Ovary (tissue), 3 donors: ENCODE results near the gene PTOV1.

Experiments
- CTCF ChIP-seq, 3 donors: fragments of 450-650 bp in 2 of 3; fragments of 200-600 bp in 1 of 3; IDR thresholded peaks; one replicate each; pipeline versions ENCODE4 v1.5.1 to v1.8.0; 2016 to 2022; ENCODE audit warnings: antibody characterized with exemption in 3 of 3, mild to moderate bottlenecking in 1 of 3
- POLR2A ChIP-seq: fragments of 450-650 bp; IDR thresholded peaks from one replicate; pipeline ENCODE4 v1.6.1; 2017; ENCODE audit warnings: antibody characterized with exemption, mild to moderate bottlenecking, moderate library complexity
- donor health status: DM: no; HTN: no; CAD: no.

- TF ChIP-seq POLR2A (no peak), CTCF (IDR thresholded peaks at IDR 0.05) (no peak)
Measured at GRCh38 chr19:49896863-49897621, 46.1 kb downstream of the PTOV1 start, which contains the start of gene IL4I1.
